ENCODE measurements around the gene GPR68.
"Not testable (repeated sequence)": the region's sequence is repeated elsewhere in the genome, so short reads cannot be mapped to it uniquely, and the experiment has no call there.

GPR68 gene

DNA sequence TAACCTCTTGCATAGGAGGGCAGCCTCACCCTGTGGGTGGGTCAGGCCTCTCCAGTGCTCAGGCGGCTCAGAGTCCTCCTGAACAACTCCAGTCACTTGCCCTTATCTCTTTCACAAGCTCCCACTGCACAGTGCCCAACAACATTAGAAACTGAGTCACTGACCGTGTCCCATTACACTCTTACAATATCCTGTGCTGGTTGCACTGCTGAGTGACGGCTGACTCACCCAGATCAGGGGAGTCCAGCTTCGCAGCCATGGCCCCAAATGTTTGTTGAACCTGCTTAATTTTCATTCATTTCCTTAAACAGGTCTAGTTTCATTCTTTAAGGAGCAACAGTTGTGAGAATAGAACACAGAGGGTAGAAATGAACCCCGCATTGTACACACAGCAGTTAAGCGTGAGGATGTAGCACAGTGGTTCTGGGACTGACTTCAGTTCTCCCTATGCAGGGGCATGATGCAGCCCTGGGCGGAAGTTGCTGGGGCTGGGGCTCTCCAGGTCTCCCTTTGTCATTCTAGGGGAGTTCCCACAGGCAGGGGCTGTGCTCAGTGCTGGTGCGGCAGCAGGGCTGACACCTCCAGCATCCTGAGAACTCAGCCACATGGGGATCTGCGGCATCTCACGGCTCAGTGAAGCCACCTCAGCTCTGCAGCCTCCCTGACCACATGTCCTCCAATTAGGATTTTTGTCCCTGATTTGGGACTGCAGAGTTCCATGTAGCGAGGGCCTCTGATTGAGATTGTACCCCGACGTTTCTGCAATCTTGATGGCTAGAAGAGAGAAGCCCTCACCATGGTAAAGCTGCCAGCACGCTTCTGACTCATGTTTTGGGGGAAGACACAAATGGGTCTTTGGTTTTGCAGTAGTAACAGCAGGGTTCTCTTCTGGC, 16.1 kb downstream of the GPR68 start:
- DNase-seq, result peak; percentile 65

DNA sequence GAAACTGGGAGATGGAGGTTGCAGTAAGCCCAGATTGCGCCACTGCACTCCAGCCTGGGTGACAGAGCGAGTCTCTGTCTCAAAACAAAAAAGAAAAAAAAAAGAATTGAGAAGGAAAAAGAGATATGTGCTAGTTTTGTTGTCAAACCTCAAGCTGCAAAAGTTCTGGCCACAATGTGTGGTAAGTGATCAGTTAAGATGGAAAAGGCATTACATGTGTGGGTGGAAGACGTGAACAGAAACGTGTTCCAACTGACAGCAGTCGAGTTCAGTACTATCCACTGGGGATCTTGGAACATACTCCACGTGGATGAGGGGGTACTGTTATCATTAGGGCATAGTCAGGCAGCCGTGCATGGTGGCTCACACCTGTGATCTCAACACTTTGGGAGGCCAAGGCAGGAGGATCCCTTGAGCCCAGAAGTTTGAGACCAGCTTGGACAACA, 17.3 kb downstream of the GPR68 start:
- no peak for DNase-seq

DNA sequence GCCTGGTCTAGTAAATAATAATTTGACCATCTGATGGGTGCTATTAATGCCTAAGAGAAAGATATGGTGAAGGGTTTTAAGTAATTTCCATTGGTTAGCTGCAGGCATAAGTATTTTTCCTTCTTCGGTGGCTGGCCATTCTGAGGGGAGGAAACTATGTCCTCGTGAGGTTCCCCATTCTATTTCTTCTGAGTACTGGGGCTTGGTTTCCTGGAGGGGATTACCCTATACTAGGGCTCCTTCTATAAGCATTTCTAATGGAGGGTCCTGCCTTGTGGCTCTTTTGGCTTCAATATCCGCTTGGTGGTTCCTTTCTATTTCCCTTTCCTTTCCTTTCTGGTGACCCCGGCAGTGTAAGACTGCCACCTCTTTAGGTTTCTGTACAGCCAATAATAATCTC, 18.1 kb downstream of the GPR68 start:
- not testable (repeated sequence) for DNase-seq

DNA sequence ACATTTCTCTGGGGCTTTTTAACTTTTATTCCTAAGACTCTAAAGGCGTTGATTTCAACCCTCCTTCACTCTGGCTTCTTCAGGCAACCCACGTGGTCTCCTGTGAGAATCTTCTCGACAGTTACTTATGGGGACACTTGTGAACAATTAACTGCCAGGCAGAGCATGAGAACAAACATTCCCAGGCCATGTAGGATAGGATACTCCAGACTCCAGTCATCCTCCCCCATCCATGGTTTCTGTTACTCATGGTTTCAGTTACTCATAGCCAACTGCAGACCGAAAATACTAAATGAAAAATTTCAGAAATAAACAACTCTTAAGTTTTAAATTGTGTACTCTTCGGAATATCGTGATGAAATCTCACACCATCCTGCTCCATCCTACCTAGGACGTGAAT, 19.5 kb downstream of the GPR68 start:
- DNase-seq, result no peak

DNA sequence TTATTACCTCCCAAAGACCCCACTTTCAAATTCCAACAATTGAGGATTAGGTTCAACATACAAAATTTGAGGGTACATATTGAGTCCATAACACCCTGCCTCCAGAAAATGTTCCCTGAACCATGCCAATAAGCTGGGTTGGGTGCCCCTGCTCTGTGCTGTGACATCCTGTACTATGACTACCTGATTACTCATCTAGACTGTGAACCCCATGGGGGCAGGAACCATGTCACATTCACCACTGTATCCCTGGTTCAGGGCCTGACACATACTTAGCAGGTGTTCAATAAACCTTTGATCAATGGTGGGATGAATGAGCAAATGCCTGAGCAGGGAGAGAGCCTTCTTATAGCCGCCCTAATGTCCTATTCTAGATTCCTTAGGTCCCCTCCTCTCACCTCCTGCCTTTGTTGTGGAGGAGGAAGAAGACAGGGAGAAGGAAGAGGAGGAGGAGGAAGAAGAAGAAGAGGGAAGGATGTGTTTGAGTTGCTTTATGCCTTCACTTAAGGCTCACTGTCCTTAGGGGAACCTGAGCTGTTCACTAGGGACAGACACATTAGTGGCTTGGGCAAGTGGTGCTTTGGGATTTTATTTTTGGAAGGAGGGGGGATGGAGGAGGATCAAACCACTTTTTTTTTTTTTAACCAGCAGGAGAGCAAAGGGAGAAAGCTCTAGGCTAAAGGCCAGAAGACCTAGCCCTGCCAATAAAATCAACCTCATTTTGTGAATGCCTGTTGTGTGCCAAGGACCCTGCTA, 21.3 kb downstream of the GPR68 start:
- no peak for DNase-seq

DNA sequence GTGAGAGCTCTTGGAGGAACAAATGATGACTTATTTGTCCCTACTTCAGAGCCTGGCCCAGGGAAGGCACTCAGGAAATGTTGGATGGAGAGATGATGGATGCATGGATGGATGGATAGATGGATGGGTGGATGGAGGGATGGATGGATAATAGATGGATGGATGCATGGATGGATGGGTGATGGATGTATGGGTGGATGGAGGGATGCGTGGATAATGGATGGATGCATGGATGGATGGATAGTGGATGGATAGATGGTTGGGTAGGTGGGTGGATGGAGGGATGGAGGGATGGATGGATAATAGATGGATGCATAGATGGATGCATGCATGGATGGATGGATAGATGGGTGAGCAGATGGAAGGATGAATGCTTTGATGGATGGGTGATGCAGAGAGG, 23.2 kb downstream of the GPR68 start:
- DNase-seq, result no peak

DNA sequence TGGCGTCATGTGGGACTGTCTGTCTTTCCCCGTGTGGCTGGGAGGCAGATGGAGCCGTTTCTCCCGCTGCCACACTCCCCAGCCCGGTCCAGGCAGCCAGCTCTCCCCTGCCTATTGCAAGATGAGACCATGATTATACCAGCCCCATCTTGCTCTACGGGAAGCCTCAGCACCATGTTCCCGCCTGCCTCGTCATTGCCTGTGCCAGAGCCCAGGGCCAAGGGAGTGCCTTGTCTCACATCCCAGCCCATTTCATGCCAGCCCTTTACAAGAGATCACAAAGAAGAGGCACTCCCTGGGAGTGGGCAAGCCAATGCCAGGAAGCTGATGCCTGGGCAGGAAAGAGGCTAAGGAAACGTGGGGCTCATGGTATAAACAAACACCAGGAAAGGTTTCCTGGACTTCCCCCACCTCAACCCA, 23.9 kb downstream of the GPR68 start:
- DNase-seq, result no peak

DNA sequence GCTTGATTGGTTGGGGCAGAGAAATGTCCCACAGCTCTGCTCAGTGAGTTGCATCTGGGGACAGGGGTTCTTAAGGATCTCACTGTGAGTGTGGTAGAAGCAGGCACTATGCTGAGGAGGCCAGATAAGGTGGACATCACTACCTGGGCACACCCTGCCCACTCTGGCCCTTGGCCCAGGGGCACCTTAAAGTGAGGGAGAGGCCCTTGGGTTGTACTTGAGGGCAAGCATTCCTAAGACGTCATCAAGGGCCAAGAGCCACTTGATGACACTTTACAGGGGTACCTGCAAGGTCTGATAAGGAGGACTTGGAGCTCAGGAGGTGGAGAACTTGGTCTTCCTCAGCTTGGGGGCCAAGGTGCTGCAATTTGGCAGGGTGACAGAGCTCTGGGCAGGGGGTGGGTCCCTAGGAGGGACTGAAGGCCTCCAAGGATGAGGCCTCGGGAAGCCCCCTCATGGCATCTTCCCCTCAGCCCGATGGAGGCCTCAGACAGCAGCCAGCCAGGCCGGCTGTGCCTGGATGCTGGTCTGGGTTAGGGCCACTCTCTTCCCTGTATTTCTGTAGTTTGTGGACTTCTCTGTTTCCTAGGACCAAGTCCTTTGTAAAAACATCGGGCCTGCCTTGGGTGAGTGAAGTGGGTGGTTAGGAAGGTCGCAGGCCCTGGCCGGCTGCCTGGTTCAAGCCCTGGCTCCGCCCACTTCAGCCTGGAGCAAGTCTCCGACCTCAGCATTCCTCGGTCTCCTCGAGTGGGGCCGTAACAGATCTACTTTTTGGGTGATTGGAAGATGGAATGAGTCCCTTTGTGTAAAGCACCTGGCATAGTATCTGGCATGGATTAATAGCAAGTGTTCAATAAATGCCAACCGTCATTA, 24.8 kb downstream of the GPR68 start:
- no peak for DNase-seq

DNA sequence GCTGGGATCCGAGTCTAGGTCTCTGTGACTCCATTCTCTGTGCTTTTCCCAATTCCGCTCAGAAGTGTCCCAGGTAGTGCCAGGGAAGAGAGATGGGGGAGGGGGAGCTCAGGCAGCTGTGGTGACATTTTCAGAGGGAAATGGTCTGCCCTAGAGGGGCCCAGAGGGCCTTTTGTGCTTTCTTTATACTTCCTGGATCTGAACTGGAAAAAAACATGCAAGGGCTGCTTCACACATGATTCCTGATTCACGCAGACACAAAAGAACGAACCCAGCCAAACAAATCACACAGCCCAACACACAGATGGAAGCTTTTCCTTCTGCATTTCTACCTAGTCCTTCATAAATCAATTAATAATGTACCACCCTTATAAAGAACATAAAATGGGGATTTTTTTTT, 26.5 kb downstream of the GPR68 start:
- no peak for DNase-seq

DNA sequence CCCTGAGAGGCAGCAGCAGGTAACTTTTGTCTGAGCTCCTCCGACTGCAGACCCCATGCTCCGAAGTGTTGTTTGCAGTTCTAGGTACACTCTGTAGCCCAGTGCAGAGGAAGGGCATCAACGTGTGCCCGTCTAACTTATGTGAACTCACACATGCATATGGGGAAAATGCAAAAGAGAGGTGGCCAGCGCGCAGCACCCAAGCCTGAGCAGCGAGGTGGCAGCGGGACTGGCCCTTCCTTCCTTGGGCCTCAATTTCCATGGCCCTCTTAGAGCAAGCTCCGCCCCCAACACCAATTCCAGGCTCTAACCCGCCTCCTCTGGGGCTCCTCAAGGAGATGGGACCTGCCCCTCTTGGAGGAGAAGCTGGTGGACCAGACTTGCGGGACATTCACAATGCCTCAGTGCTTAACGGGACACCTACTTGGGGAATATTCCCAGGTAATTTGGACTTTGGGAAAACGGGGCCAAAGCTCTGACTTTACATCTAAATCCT, 27.7 kb downstream of the GPR68 start:
- no peak for DNase-seq

DNA sequence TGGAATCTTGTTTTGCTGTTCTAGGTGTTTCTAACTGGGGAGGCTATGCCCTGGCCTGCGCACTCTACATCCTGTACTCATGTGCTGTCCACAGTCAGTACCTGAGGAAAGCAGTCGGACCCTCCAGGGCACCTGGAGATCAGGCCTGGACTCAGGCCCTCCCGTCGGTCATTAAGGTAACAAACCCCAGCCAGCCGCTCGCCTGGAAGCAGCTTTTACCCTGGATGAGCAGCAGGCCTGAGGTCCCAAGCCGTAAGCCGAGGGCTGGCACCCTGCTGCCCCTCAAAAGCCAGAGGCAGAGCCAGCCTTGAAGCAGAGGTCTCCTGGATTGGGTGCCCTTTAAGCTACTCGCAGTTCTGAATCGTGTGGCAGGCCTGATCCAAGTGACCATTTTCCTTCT, 29.1 kb downstream of the GPR68 start:
- no peak for DNase-seq

DNA sequence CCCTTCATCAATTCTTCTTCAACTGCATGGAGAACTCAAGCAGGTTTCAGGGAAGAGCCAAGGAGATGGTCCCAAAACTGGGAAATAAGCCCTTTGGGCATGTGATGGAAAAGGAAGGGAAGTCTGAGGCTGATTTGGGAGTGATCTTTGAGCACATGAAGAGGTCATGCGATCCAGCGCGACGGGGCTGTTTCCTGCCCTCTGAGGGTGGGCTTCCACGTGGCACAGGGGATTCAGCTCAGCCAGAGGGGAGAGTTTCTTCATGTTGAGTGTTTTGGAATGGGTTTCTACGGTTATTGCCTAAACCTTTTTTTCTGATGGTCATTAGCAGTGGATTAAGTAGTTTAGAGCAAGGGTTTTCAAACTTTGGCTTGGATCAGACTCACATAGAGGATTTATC, 30.2 kb downstream of the GPR68 start:
- no peak for DNase-seq

DNA sequence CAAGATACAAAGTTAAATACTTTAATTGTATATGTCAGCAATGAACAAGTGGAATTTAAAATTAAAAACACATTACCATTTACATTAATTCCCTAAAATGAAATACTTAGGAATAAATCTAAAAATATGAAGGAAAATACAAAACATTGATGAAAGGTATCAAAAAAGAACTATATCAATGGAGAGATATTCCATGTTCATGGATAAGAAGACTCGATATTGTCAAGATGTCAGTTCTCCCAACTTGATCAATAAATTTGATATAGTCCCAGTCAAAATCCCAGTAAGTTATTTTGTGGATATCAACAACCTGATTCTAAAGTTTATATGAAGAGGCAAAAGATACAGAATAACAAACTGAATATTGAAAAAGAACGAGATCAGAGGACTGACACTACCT, 33.5 kb downstream of the GPR68 start:
- DNase-seq, result no peak

DNA sequence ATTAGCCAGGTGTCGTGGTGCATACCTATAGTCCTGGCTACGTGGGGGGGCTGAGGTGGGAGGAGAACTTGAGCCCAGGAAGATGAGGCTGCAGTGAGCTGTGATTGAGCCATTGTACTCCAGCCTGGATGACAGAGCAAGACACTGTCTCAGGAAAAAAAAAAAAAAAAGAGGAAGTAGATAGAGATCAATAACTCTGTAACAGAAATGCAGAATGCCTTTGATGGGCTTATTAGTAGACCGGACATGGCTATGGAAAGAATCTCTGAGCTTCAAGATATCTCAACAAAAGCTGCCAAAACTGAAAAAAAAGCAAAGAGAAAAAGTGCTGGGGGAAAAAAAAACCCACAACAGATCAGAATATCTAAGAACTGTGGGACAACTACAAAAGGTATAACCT, 37.5 kb downstream of the GPR68 start:
- DNase-seq, result no peak

DNA sequence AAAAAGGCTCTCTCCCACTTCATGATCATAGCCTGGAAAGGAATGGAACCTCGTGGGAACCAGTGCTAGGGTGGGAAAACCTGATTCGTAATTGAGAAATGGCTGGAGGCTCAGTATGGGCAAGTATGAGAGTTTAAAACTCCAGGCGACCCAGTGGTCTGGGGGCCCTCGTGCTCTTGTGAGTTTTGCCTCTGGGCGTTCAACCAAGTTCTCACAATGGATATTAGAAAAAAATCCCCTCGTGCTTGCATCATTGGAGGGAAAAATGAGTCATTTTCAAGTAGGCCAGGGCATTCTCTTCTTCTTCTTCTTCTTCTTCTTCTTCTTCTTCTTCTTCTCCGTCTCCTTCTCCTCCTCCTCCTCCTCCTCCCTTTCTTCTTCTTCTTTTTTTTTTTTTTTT, 39.0 kb downstream of the GPR68 start:
- no peak for DNase-seq

DNA sequence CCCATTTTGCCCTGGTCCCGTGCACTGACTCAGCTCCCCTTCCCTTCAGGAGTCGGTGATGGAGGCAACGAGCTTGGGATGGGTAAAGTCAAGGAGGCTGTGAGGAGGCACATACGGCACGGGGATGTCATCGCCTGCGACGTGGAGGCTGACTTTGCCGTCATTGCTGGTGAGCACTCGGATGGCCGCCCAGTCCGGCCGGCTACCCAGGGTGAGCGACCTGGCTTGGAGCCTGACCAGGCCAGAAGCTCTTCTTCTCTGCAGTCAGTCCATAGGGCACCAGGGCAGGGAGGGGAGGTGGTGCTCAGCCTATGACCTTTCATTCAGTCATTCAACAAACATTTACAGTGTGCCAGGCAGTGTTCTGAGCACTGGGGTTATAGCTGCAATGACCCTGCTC, 39.8 kb downstream of the GPR68 start:
- DNase-seq, result no peak

DNA sequence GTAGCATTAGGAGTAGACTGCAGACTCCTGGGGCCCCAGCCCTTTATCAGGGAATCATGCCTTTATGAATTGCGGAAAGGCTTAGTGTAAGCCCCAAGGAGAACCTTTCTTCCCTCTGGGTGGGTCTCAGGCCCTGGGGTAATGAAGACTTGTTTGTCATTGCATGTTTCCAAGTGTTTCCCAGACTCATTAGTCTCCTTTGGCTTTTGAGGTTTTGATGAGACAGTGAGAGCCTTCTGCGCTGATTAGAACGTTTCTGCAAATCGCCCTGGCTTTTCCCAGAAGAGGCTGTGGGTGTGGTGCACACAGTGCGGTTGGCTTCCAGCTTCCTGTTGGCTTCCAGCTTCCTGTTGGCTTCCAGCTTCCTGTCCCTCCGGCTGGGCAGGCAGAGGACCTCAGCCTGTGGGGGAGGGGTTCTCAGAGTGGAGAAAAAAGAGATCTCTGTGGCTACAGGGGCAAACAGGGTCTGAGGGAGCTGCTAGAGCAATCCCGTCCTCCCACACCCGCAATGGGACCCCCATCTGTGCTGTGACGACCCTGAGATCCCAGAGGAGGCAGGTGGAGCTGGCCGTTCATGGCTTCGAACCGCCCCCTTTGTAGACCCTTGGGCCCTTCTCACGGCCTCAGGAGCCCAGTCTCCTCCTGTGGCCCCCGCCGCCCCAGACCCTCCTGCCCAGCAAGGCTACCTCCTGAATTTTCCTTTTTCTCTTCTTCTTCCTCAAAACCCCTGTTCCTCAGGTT, 42.1 kb downstream of the GPR68 start:
- no peak for DNase-seq

DNA sequence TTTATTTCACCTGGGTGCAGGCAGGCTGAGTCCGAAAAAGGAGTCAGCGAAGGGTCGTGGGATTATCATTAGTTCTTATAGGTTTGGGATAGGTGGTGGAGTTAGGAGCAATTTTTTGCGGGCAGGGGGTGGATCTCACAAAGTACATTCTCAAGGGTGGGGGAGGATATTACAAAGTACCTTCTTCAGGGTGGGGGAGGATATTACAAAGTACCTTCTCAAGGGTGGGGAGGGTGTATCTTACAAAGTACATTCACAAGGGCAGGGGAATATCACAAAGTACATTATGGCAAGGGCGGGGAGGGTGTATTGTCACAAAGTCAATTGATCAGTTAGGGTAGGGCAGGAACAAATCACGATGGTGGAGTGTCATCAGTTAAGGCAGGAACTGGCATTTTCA, 43.7 kb downstream of the GPR68 start:
- DNase-seq, result not testable (repeated sequence)

DNA sequence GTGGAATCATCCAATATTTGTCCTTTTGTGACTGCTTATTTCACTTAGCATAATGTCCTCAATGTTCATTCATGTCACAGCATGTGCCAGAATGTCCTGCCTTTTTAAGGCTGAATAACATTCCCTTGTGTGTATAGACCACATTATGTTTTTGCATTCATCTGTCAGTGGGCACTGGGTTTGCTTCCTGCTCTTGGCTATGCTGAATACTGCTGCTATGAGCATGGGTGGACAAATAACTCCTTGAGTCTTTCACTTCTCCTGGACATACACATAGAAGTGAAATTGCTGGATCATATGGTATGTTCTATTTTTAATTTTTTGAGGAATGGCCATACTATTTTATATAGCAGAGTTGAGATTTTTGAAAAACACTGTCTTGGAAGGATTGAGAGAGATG, 46.9 kb downstream of the GPR68 start:
- DNase-seq, result no peak

DNA sequence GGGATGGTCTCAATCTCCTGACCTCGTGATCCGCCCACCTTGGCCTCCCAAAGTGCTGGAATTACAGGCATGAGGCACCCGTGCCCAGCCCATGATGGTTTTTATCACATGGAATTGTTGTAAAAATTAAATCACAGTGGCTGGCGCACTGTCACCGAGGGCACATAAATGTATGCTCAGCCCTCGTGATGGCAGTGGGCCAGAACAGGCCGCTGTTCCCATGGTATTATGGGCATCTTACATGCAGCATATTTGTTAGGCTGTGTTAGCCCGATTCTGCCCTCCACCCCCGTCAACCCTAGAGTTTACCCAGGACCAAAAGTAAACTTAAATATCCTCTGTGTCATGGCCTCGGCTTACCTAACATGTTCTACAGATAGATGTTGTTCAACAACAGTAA, 48.6 kb downstream of the GPR68 start:
- DNase-seq, result no peak

DNA sequence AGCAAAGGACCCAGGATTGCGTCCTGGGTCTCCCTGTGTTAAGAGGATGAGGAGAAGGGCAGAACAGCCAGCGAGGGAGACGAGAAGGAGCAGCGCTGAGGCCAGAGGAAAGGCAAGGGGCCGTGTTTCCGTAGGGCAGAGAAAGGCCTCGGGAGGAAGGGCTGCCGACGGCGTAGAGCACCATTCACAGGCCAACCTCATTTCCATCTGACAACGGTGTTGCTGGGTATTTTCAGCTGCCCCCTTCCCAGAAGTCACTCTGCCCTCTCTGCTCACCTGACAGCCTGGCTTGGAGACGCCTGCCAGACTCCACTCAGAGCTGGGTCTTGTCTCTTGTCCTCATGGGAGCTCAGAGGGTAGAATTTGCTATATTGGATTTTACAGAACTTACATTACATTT, 51.4 kb downstream of the GPR68 start:
- DNase-seq, result no peak

DNA sequence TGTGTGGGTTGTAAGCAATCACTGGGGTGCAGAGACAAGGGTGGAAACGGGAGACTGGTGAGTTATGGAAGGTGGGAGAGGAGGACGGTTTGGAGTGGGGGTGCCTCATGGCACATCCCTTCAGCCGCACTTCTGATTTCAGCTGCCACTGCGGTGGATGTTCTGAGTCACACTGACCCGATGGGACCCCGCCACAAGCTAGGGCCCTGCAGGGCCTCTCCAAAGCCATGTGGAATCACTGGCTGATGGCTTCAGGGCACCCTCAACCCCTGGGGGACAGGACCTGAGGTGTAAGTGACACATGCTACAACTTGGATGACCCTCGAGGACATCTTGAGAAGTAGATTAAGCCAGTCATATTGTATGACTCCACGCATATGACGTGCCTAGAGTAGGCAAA, 53.7 kb downstream of the GPR68 start:
- no peak for DNase-seq

All from activated CD4-positive, alpha-beta T cell treated with anti-CD3 and anti-CD28 coated beads, Interleukin-2, amount 50 U/mL, for 1 hour (primary cell).